HAP-1 (cell line): ENCODE data around the gene RFC2.
"Not testable (repeated sequence)": the region's sequence is repeated elsewhere in the genome, so short reads cannot be mapped to it uniquely, and the experiment has no call there.

Source experiments
- DNase-seq, 2 experiments: peaks; one replicate each; pipeline ENCODE4 v3.0.0-alpha.2; 2016 to 2020; ENCODE audit warnings: low spot score in 2 of 2
- H3K27me3 ChIP-seq: fragments of 250-450 bp; sonication (Bioruptor Pico); 2 replicates; pipeline ENCODE4 v1.5.1; 2020; ENCODE audit warnings: low read depth, mild to moderate bottlenecking, moderate library complexity
- H3K36me3 ChIP-seq: fragments of 250-450 bp; sonication (Bioruptor Pico); replicated peaks from 2 replicates; pipeline ENCODE4 v1.5.1; 2020; ENCODE audit warnings: mild to moderate bottlenecking
- H3K4me1 ChIP-seq: fragments of 250-450 bp; sonication (Bioruptor Pico); 2 replicates; pipeline ENCODE4 v1.5.1; 2020; ENCODE audit warnings: mild to moderate bottlenecking
- H3K4me3 ChIP-seq: fragments of 250-450 bp; sonication (Bioruptor Pico); 2 replicates; pipeline ENCODE4 v1.5.1; 2020; ENCODE audit warnings: mild to moderate bottlenecking, moderate library complexity
- H3K9me3 ChIP-seq: fragments of 250-450 bp; sonication (Bioruptor Pico); 2 replicates; pipeline ENCODE4 v1.5.1; 2020; ENCODE audit warnings: mild to moderate bottlenecking, moderate library complexity
- in situ Hi-C: fragments of 300-500 bp; cut with MboI; formaldehyde crosslinking; loops from 3 replicates; pipeline ENCODE4 v1.14.3; 2020; ENCODE audit warnings: low sequenced_read_pairs, inconsistent platforms, mixed read lengths

Gene RFC2

GRCh38 chr7:74269757-74270277 is 15.6 kb upstream of the RFC2 start:
- peak; percentile 71 to 84 for DNase-seq
- Histone ChIP-seq H3K9me3 (no peaks in the 10 kb centered on the region), H3K27me3 (no peaks in the 10 kb centered on the region), H3K36me3 (no peaks in the 10 kb centered on the region), H3K4me3 (peak overlapping the region; percentile 42), H3K4me1 (no peaks in the 10 kb centered on the region)
- in situ Hi-C loops, result no loop called here

GRCh38 chr7:74267756-74268565 is 13.8 kb upstream of the RFC2 start:
- no peaks in the 10 kb centered on the region for H3K9me3 ChIP-seq
- H3K4me3 ChIP-seq, result no peak overlapping the region
- in situ Hi-C loops, result no loop called here
- DNase-seq, result no peak
- H3K36me3 ChIP-seq, result no peaks in the 10 kb centered on the region
- no peaks in the 10 kb centered on the region for H3K27me3 ChIP-seq
- H3K4me1 ChIP-seq, result no peaks in the 10 kb centered on the region

- H3K4me3 ChIP-seq, result no peak overlapping the region
- no peaks in the 10 kb centered on the region for H3K36me3 ChIP-seq
- no peak for DNase-seq
- H3K9me3 ChIP-seq, result no peaks in the 10 kb centered on the region
- H3K4me1 ChIP-seq, result no peaks in the 10 kb centered on the region
- in situ Hi-C loops, result no loop called here
- H3K27me3 ChIP-seq, result no peaks in the 10 kb centered on the region
These were observed 12.2 kb upstream of the RFC2 start for GRCh38 chr7:74266191-74266963.

GRCh38 chr7:74263399-74264120 is 9.4 kb upstream of the RFC2 start:
- Histone ChIP-seq H3K36me3 (no peaks in the 10 kb centered on the region), H3K4me1 (no peaks in the 10 kb centered on the region), H3K27me3 (no peaks in the 10 kb centered on the region), H3K9me3 (no peaks in the 10 kb centered on the region), H3K4me3 (no peak overlapping the region)
- in situ Hi-C loops, result loop anchor here (5.0 kb wide), 1 partner anchor 34 kb away; no protein-coding TSS in a partner anchor
- DNase-seq, result no peak

GRCh38 chr7:74262639-74263398 is 8.6 kb upstream of the RFC2 start:
- in situ Hi-C loops, result loop anchor here (5.0 kb wide), 1 partner anchor 34 kb away; no protein-coding TSS in a partner anchor
- Histone ChIP-seq H3K27me3 (no peaks in the 10 kb centered on the region), H3K36me3 (no peaks in the 10 kb centered on the region), H3K9me3 (no peaks in the 10 kb centered on the region), H3K4me3 (no peak overlapping the region), H3K4me1 (no peaks in the 10 kb centered on the region)
- DNase-seq, result no peak

GRCh38 chr7:74258639-74259038 is 4.4 kb upstream of the RFC2 start:
- no peak overlapping the region for H3K4me3 ChIP-seq
- no peaks in the 10 kb centered on the region for H3K9me3 ChIP-seq
- in situ Hi-C loops, result no loop called here
- no peaks in the 10 kb centered on the region for H3K36me3 ChIP-seq
- no peaks in the 10 kb centered on the region for H3K27me3 ChIP-seq
- DNase-seq, result no peak
- H3K4me1 ChIP-seq, result 0 out of 2 replicates have a peak, but pooled peaks cover 3% of the 10 kb centered on the region

GRCh38 chr7:74256491-74257408 is 2.6 kb upstream of the RFC2 start:
- H3K4me1 ChIP-seq, result peaks cover 8% of the 10 kb centered on the region
- in situ Hi-C loops, result no loop called here
- DNase-seq, result no peak
- H3K27me3 ChIP-seq, result no peaks in the 10 kb centered on the region
- H3K36me3 ChIP-seq, result peaks cover 9% of the 10 kb centered on the region
- no peaks in the 10 kb centered on the region for H3K9me3 ChIP-seq
- no peak overlapping the region for H3K4me3 ChIP-seq

GRCh38 chr7:74255461-74255860 is 1.3 kb upstream of the RFC2 start:
- in situ Hi-C loops, DNase-seq, H3K4me1 ChIP-seq, H3K9me3 ChIP-seq, H3K27me3 ChIP-seq: not testable (repeated sequence)
- H3K36me3 ChIP-seq, result peaks cover 19% of the 10 kb centered on the region
- H3K4me3 ChIP-seq, result peak overlapping the region; percentile 97

GRCh38 chr7:74254858-74255379 is 720 bp upstream of the RFC2 start:
- no peak for DNase-seq
- in situ Hi-C loops, result no loop called here
- H3K36me3 ChIP-seq, result peaks cover 25% of the 10 kb centered on the region
- H3K9me3 ChIP-seq, result no peaks in the 10 kb centered on the region
- peaks cover 8% of the 10 kb centered on the region for H3K4me1 ChIP-seq
- peak overlapping the region; percentile 97 for H3K4me3 ChIP-seq
- H3K27me3 ChIP-seq, result no peaks in the 10 kb centered on the region

GRCh38 chr7:74253835-74254128 is 417 bp downstream of the RFC2 start:
- H3K36me3 ChIP-seq, result peaks cover 36% of the 10 kb centered on the region
- H3K4me3 ChIP-seq, result peak overlapping the region; percentile 97
- no peaks in the 10 kb centered on the region for H3K27me3 ChIP-seq
- H3K4me1 ChIP-seq, result peaks cover 8% of the 10 kb centered on the region
- in situ Hi-C loops, result no loop called here
- H3K9me3 ChIP-seq, result no peaks in the 10 kb centered on the region
- no peak for DNase-seq

- DNase-seq, result no peak
- H3K36me3 ChIP-seq, result peaks cover 40% of the 10 kb centered on the region
- no peaks in the 10 kb centered on the region for H3K27me3 ChIP-seq
- peaks cover 8% of the 10 kb centered on the region for H3K4me1 ChIP-seq
- H3K4me3 ChIP-seq, result peak overlapping the region; percentile 97
- H3K9me3 ChIP-seq, result no peaks in the 10 kb centered on the region
- in situ Hi-C loops, result no loop called here
These were observed 868 bp downstream of the RFC2 start for GRCh38 chr7:74253331-74253730.

GRCh38 chr7:74252893-74253292 is 1.3 kb downstream of the RFC2 start:
- Histone ChIP-seq H3K27me3 (no peaks in the 10 kb centered on the region), H3K36me3 (peaks cover 45% of the 10 kb centered on the region), H3K9me3 (no peaks in the 10 kb centered on the region), H3K4me3 (peak overlapping the region; percentile 97), H3K4me1 (peaks cover 8% of the 10 kb centered on the region)
- in situ Hi-C loops, result no loop called here
- DNase-seq, result no peak
